GM12892 (cell line): ENCODE results near the gene RASGRP2.

Experiments
- POLR2A ChIP-seq: IDR thresholded peaks from 2 replicates; pipeline ENCODE4 v1.6.1; 2011; ENCODE audit warnings: low read depth, low read length, control low read depth
- POLR2AphosphoS5 ChIP-seq: IDR thresholded peaks from 2 replicates; pipeline ENCODE4 v1.6.1; 2011; ENCODE audit warnings: low read depth, low read length, control low read depth

DNA sequence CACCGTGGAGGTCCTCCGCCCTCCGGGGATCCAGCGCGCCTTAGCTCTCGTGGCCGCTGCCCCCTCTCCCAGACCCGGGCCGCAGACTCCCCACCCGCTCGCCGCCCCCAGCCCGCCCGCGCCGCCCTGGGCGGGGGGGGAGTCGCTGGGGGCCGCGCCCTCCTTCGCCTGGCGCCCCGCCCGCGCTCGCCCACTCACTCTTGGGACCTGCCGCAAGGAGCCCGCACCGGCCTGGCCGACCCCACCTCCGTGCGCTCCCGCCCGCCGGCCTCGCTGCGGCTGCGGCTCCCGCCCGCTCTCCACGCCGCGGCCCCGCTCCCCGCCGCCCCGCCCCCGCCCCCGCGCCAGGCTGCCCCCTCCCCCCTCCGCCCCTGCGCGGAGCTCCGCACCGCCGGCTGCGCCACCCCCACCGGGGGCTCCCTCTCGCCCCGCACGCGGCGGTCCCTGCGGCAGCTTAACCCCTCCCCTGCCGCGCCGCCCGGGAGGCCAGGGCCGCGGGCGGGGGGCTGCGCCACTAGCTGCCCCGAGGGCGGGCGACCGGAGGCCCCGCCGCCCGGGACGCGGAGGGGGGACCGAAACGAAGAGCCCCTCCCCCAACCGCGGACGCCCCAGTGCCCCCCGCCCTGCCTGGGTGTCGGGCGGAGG lies 724 bp upstream of the RASGRP2 start:
- TF ChIP-seq POLR2A (no peak), POLR2AphosphoS5 (no peak)
